22Rv1 (cell line): ENCODE results near the gene ZBTB8OS.

Source experiments
- CTCF ChIP-seq: fragments of 450-650 bp; IDR thresholded peaks from 2 replicates; pipeline ENCODE4 v1.5.1; 2017; ENCODE audit warnings: mild to moderate bottlenecking
- ZFX ChIP-seq: fragments of 450-650 bp; IDR thresholded peaks from 2 replicates; pipeline ENCODE4 v1.6.1; 2017; ENCODE audit warnings: antibody characterized with exemption, borderline replicate concordance

- TF ChIP-seq CTCF (no peak), ZFX (no peak)
Observed at GRCh38 chr1:32622806-32623681, 27.3 kb downstream of the ZBTB8OS start.
